Measurements from ENCODE around the gene DR1. TPM values are rescaled to one million over a fixed set of nuclear protein-coding genes. Genes with fewer than 3 reads are reported as not detected.

DR1 gene
- total and polyA plus RNA-seq, 2 of the 4 experiments (the other 2 are of a cell fraction), result 27.1 to 39.4 TPM

GRCh38 chr1:93301131-93301530 is 44.6 kb upstream of the DR1 start:
- no peak overlapping the region for H3K4me2 ChIP-seq (ENCODE audit: low read depth, low read length)
- no peak overlapping the region for H2BK20ac ChIP-seq (ENCODE audit: low read depth, low read length)
- no peak overlapping the region for H2BK5ac ChIP-seq (ENCODE audit: low read depth, low read length, poor library complexity, severe bottlenecking)
- no peaks in the 10 kb centered on the region for H3K4me1 ChIP-seq (ENCODE audit: control insufficient read depth, insufficient read depth, low read length)
- intact Hi-C loops (cut with micrococcal nuclease), result loop anchor here (10.0 kb wide), 1 partner anchor 276 kb away; no protein-coding TSS in a partner anchor
- no peak overlapping the region for H3K23ac ChIP-seq (ENCODE audit: low read depth, low read length)
- H2AK5ac ChIP-seq (ENCODE audit: low read depth, low read length), result no peak overlapping the region
- no peaks in the 10 kb centered on the region for H3K36me3 ChIP-seq (ENCODE audit: control insufficient read depth, insufficient read depth, low read length)
- no peak overlapping the region for H3K4ac ChIP-seq (ENCODE audit: low read depth, low read length)
- no peak overlapping the region for H4K5ac ChIP-seq (ENCODE audit: low read depth, low read length)
- CTCF ChIA-PET, result no interaction called here
- TF ChIP-seq RCOR1 (IDR thresholded peaks at IDR 0.05; ENCODE audit: insufficient replicate concordance, low read length), result no peak
- no peak for TF ChIP-seq FOS (IDR thresholded peaks at IDR 0.05; ENCODE audit: low read depth, low read length)
- no peak for TF ChIP-seq SMC3 (IDR thresholded peaks at IDR 0.05; ENCODE audit: low read depth, low read length)
- TF ChIP-seq, protein P1, sequence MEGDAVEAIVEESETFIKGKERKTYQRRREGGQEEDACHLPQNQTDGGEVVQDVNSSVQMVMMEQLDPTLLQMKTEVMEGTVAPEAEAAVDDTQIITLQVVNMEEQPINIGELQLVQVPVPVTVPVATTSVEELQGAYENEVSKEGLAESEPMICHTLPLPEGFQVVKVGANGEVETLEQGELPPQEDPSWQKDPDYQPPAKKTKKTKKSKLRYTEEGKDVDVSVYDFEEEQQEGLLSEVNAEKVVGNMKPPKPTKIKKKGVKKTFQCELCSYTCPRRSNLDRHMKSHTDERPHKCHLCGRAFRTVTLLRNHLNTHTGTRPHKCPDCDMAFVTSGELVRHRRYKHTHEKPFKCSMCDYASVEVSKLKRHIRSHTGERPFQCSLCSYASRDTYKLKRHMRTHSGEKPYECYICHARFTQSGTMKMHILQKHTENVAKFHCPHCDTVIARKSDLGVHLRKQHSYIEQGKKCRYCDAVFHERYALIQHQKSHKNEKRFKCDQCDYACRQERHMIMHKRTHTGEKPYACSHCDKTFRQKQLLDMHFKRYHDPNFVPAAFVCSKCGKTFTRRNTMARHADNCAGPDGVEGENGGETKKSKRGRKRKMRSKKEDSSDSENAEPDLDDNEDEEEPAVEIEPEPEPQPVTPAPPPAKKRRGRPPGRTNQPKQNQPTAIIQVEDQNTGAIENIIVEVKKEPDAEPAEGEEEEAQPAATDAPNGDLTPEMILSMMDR (conservative IDR thresholded peaks at IDR 0.05; ENCODE audit: low read depth, low read length), result no peak
- no peak for TF ChIP-seq RAD21 (IDR thresholded peaks at IDR 0.05; ENCODE audit: low read length)
- no peak for TF ChIP-seq MAFK (IDR thresholded peaks at IDR 0.05; ENCODE audit: low read depth, low read length)
- TF ChIP-seq POLR2A (IDR thresholded peaks at IDR 0.05; ENCODE audit: low read depth, low read length), result no peak
- no peak for TF ChIP-seq USF2 (IDR thresholded peaks at IDR 0.05; ENCODE audit: low read depth, low read length)
- no peak for TF ChIP-seq MXI1 (IDR thresholded peaks at IDR 0.05; ENCODE audit: borderline replicate concordance, low read depth, low read length)
- TF ChIP-seq MAZ (IDR thresholded peaks at IDR 0.05; ENCODE audit: borderline replicate concordance, low read depth, low read length), result no peak
- TF ChIP-seq CEBPB (IDR thresholded peaks at IDR 0.05; ENCODE audit: low read depth, low read length), result no peak
- no peak for TF ChIP-seq CHD1 (IDR thresholded peaks at IDR 0.05; ENCODE audit: low read depth, low read length)
- no peak for TF ChIP-seq BHLHE40 (IDR thresholded peaks at IDR 0.05; ENCODE audit: low read depth, low read length)
- TF ChIP-seq NFE2L2 (IDR thresholded peaks at IDR 0.05; ENCODE audit: low read depth, low read length), result no peak
- TF ChIP-seq RFX5 (IDR thresholded peaks at IDR 0.05; ENCODE audit: low read depth, low read length), result no peak
- TF ChIP-seq ELK1 (IDR thresholded peaks at IDR 0.05; ENCODE audit: borderline replicate concordance, low read depth, low read length), result no peak
- no peaks in the 10 kb centered on the region for H3K9me1 ChIP-seq (ENCODE audit: insufficient read depth, low read length)
- dilution Hi-C loops (cut with HindIII; ENCODE audit: low sequenced_read_pairs, unreplicated experiment), result no loop called here
- in situ Hi-C loops (cut with MboI; ENCODE audit: low sequenced_read_pairs), result loop anchor here (10.0 kb wide), 3 partner anchors 124 to 534 kb away; no protein-coding TSS in a partner anchor
- H3K14ac ChIP-seq (replicated peaks; ENCODE audit: low read depth, low read length), result no peak overlapping the region
- no peaks in the 10 kb centered on the region for H4K20me1 ChIP-seq (ENCODE audit: insufficient read depth, low read length)
- H3K9ac ChIP-seq (ENCODE audit: low read depth, low read length), result no peak overlapping the region
- H2AK9ac ChIP-seq (replicated peaks; ENCODE audit: low read depth, low read length, poor library complexity), result no peak overlapping the region
- no peaks in the 10 kb centered on the region for H3K79me1 ChIP-seq (ENCODE audit: low read depth in 1 of 2, low read length in 2 of 2)
- WGBS, 2 experiments (ENCODE audit: extremely low coverage in 2 of 2, insufficient read length in 1 of 2), result no CpG with 5 or more reads among the region's 1 CpG
- DNase-seq (no peak), ATAC-seq (ENCODE audit: low read depth) (no peak)
- H4K8ac ChIP-seq (ENCODE audit: low read depth in 2 of 2, low read length in 2 of 2), result no peak overlapping the region
- no peak overlapping the region for H4K91ac ChIP-seq (ENCODE audit: insufficient read depth, low read depth, low read length)
- H3K27me3 ChIP-seq (ENCODE audit: control insufficient read depth, insufficient read depth, low read length), result no peaks in the 10 kb centered on the region
- no peaks in the 10 kb centered on the region for H3K9me3 ChIP-seq (ENCODE audit: control insufficient read depth, insufficient read depth, low read length)
- no peak overlapping the region for H2AFZ ChIP-seq (replicated peaks; ENCODE audit: low read length, poor library complexity)
- BruUV-seq (replicated peaks), result no TSS peak
- POLR2A ChIA-PET (ENCODE audit: unreplicated experiment), result no interaction called here
- no peak overlapping the region for H3K56ac ChIP-seq (ENCODE audit: extremely low read depth, insufficient read depth, low read length)
- H3K4me3 ChIP-seq (ENCODE audit: insufficient read depth, low read depth, low read length), result no peak overlapping the region
- no peak overlapping the region for H3K27ac ChIP-seq (ENCODE audit: insufficient read depth, low read length)
- H2BK15ac ChIP-seq (ENCODE audit: low read depth, low read length), result no peak overlapping the region
- no peak overlapping the region for H2BK120ac ChIP-seq (ENCODE audit: low read depth, low read length)
- no peak overlapping the region for H3K18ac ChIP-seq (ENCODE audit: low read depth, low read length)
